SK-N-SH (cell line): Measurements from ENCODE around the gene NRTN. TPM values are rescaled to one million over a fixed set of nuclear protein-coding genes. Genes with fewer than 3 reads are reported as not detected.

Source experiments
- CTCF ChIA-PET: fragments of 300-600, 350-600 bp; formaldehyde crosslinking; extraction: SDS; loops from one replicate; lab custom pipeline; 2021; lab: Yijun Ruan, JAX
- POLR2A ChIA-PET: fragments of 350-600 bp; sonication (Branson Sonifier 250); formaldehyde crosslinking; extraction: SDS; loops from one replicate; lab custom pipeline; 2020; ENCODE audit warnings: antibody characterized with exemption, inconsistent platforms; lab: Yijun Ruan, JAX
- DNase-seq: peaks from one replicate; pipeline ENCODE4 v3.0.0; 2012
- H2AFZ ChIP-seq: fragments of 200-600 bp; sonication (generic); 2 replicates; pipeline ENCODE4 v1.8.1; 2016; ENCODE audit warnings: antibody characterized with exemption, mild to moderate bottlenecking, low read depth
- H3F3A ChIP-seq: fragments of 200-600 bp; sonication (generic); replicated peaks from 2 replicates; pipeline ENCODE3; 2016; ENCODE audit warnings: antibody characterized with exemption, mild to moderate bottlenecking; ENCODE audit not compliant: insufficient read depth
- H3K27ac ChIP-seq, 2 experiments: fragments of 200-500 bp in 1 of 2; fragments of 200-600 bp in 1 of 2; sonication (Bioruptor generic) in 1 of 2; sonication (generic), shearing (Covaris generic) in 1 of 2; 2 replicates each; pipeline versions ENCODE4 v1.5.1 to v1.6.1; 2014 to 2016; ENCODE audit warnings: low read depth in 2 of 2, inconsistent platforms in 1 of 2, low read length in 1 of 2, mild to moderate bottlenecking in 1 of 2, mixed read lengths in 1 of 2
- H3K27me3 ChIP-seq: fragments of 200-600 bp; sonication (generic), shearing (Covaris generic); 2 replicates; pipeline ENCODE4 v1.6.1; 2016; ENCODE audit warnings: mixed run types; ENCODE audit not compliant: insufficient read depth
- H3K36me3 ChIP-seq, 2 experiments: fragments of 200-500 bp in 1 of 2; fragments of 200-600 bp in 1 of 2; sonication (Bioruptor generic) in 1 of 2; sonication (generic) in 1 of 2; replicated peaks in 1 of 2; 2 replicates each; pipeline versions ENCODE3 to v1.5.1; 2014 to 2016; ENCODE audit warnings: low read length in 1 of 2, mild to moderate bottlenecking in 1 of 2; ENCODE audit not compliant: insufficient read depth in 2 of 2, control insufficient read depth in 1 of 2
- H3K4me1 ChIP-seq, 2 experiments: fragments of 200-500 bp in 1 of 2; fragments of 200-600 bp in 1 of 2; sonication (Bioruptor generic) in 1 of 2; sonication (generic), shearing (Covaris generic) in 1 of 2; 2 replicates each; pipeline versions ENCODE4 v1.5.1 to v1.6.1; 2014 to 2016; ENCODE audit warnings: low read depth in 1 of 2, low read length in 1 of 2, mixed run types in 1 of 2; ENCODE audit not compliant: insufficient read depth in 2 of 2, control insufficient read depth in 1 of 2
- H3K4me2 ChIP-seq: fragments of 200-600 bp; sonication (generic), shearing (Covaris generic); 2 replicates; pipeline ENCODE4 v1.6.1; 2017; ENCODE audit warnings: mixed run types
- H3K4me3 ChIP-seq, 2 experiments: fragments of 200-500 bp in 1 of 2; fragments of 200-600 bp in 1 of 2; sonication (Bioruptor generic) in 1 of 2; sonication (generic), shearing (Covaris generic) in 1 of 2; 2 replicates each; pipeline versions ENCODE4 v1.5.1 to v1.8.1; 2014 to 2016; ENCODE audit warnings: low read depth in 2 of 2, inconsistent platforms in 1 of 2, low read length in 1 of 2, mild to moderate bottlenecking in 1 of 2, mixed read lengths in 1 of 2, moderate library complexity in 1 of 2
- H3K79me2 ChIP-seq: fragments of 200-600 bp; sonication (generic); 2 replicates; pipeline ENCODE4 v1.8.1; 2017; ENCODE audit warnings: mild to moderate bottlenecking; ENCODE audit not compliant: insufficient read depth
- H3K9ac ChIP-seq: fragments of 200-600 bp; sonication (generic); 2 replicates; pipeline ENCODE4 v1.6.1; 2017; ENCODE audit warnings: mixed run types
- H3K9me2 ChIP-seq: fragments of 200-600 bp; sonication (generic); 2 replicates; pipeline ENCODE4 v1.6.1; 2017; ENCODE audit warnings: mixed run types
- H3K9me3 ChIP-seq: fragments of 200-600 bp; sonication (generic); 2 replicates; pipeline ENCODE4 v1.6.1; 2017; ENCODE audit warnings: mixed run types, mild to moderate bottlenecking, moderate library complexity
- H4K20me1 ChIP-seq: fragments of 200-600 bp; sonication (generic); 2 replicates; pipeline ENCODE4 v1.6.1; 2017; ENCODE audit warnings: mild to moderate bottlenecking, mixed run types; ENCODE audit not compliant: insufficient read depth
- CHD2 ChIP-seq: fragments of 150-350 bp; IDR thresholded peaks from 2 replicates; pipeline ENCODE4 v1.6.1; 2018; ENCODE audit warnings: low read length; ENCODE audit not compliant: partially characterized antibody
- CTCF ChIP-seq: fragments of 200-600 bp; sonication (generic); IDR thresholded peaks from 2 replicates; pipeline ENCODE4 v1.6.1; 2017; ENCODE audit warnings: antibody characterized with exemption, mild to moderate bottlenecking, moderate library complexity
- ELF1 ChIP-seq: IDR thresholded peaks from 2 replicates; pipeline ENCODE4 v1.4.0; 2012
- EP300 ChIP-seq, 2 experiments: IDR thresholded peaks; 2 replicates each; pipeline versions ENCODE4 v1.4.0 to v1.6.1; 2012; ENCODE audit warnings: borderline replicate concordance in 1 of 2, low read depth in 1 of 2, low read length in 1 of 2
- FOSL2 ChIP-seq: IDR thresholded peaks from 2 replicates; pipeline ENCODE4 v1.4.0; 2012; ENCODE audit warnings: low read depth, mild to moderate bottlenecking, moderate library complexity, borderline replicate concordance
- FOXJ3 ChIP-seq: sonication (generic); formaldehyde crosslinking; IDR thresholded peaks from 2 replicates; pipeline ENCODE4 v1.5.1; 2020; ENCODE audit warnings: mild to moderate bottlenecking, missing genetic modification reagents
- MAX ChIP-seq: IDR thresholded peaks from 2 replicates; pipeline ENCODE4 v1.4.0; 2012; ENCODE audit warnings: low read depth
- MEF2A ChIP-seq: IDR thresholded peaks from 2 replicates; pipeline ENCODE4 v1.4.0; 2012; ENCODE audit warnings: low read depth, borderline replicate concordance
- MXI1 ChIP-seq: IDR thresholded peaks from 2 replicates; pipeline ENCODE4 v1.6.1; 2012; ENCODE audit warnings: mild to moderate bottlenecking, low read depth, low read length, improper control_type of control experiment
- NFIC ChIP-seq: IDR thresholded peaks from 2 replicates; pipeline ENCODE4 v1.4.0; 2012; ENCODE audit warnings: borderline replicate concordance
- NRF1 ChIP-seq: IDR thresholded peaks from 2 replicates; pipeline ENCODE4 v1.6.1; 2012; ENCODE audit warnings: low read depth, mild to moderate bottlenecking, low read length
- PBX3 ChIP-seq: IDR thresholded peaks from 2 replicates; pipeline ENCODE4; 2012
- RAD21 ChIP-seq: IDR thresholded peaks from 2 replicates; pipeline ENCODE4 v1.6.1; 2012; ENCODE audit warnings: mild to moderate bottlenecking, low read length
- SIN3A ChIP-seq: IDR thresholded peaks from 2 replicates; pipeline ENCODE4 v1.6.1; 2012; ENCODE audit warnings: low read depth, mild to moderate bottlenecking, low read length, moderate library complexity, borderline replicate concordance
- SMC3 ChIP-seq: IDR thresholded peaks from 2 replicates; pipeline ENCODE4 v1.6.1; 2012; ENCODE audit warnings: low read depth, low read length, improper control_type of control experiment
- TAF1 ChIP-seq: IDR thresholded peaks from 2 replicates; pipeline ENCODE4 v1.6.1; 2012; ENCODE audit warnings: low read depth, mild to moderate bottlenecking, low read length, moderate library complexity, borderline replicate concordance
- USF1 ChIP-seq: IDR thresholded peaks from 2 replicates; pipeline ENCODE4 v1.4.0; 2012; ENCODE audit warnings: low read depth, borderline replicate concordance
- YY1 ChIP-seq: IDR thresholded peaks from 2 replicates; pipeline ENCODE4 v1.4.0; 2012; ENCODE audit warnings: low read depth, mild to moderate bottlenecking
- WGBS: methylation state at CpG from one replicate; pipeline ENCODE4 v1.1.6; 2017; ENCODE audit warnings: low lambda C conversion rate; 5-methylcytosine and 5-hydroxymethylcytosine counted together
- polyA plus RNA-seq, 3 experiments: library from polyadenylated mRNA; depleted of rRNA; stranded (reverse); fragments of >200 nt; gene quantifications; 2 replicates each; pipeline ENCODE4 v1.2.3, GENCODE V29; 2012
- TF ChIP-seq, protein P1 (sequence below): fragments of 150-350 bp; IDR thresholded peaks from 2 replicates; pipeline ENCODE4 v1.6.1; 2016; ENCODE audit warnings: mild to moderate bottlenecking, low read depth, low read length

Gene NRTN
- polyA plus RNA-seq, 1 of the 3 experiments (the other 2 are of a cell fraction): 0.99 TPM

DNA sequence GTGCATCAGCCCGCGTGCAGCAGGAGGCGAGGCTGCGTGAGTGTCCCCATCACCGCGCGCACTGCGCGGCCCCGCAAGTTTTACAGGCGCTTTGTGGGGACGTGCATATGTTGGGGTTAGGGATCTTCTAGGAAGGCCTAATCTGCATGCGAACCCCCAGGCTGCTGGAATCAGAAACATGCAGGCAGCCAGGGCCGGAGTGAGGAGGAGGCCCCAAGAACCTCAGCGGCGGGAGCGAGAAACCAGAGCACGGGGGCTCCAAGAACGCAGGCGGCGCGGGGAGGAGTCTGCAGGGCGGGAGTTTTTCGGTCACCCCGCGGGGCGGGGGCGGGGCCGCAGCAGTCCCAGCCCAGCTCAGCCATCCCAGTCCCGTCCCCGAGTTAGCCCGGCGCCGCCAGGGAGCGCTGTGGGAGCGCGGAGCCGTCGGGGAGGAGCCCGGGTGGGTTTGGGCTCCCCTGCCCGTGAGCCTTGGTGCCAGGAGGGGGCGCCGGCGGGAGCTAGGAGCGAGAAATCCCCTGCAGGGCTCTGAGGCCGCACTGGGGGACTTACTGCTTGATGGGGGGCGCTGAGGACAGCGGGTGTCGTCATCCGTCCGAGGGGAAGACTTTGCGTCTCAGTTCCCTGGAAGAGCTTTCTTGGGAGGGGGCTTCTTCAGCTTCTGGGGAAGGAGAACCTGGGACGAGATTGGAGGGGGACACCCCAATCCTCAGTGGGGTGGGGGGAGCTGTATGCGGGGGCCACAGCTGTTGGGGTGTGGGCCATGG is 933 bp upstream of the NRTN start:
- Histone ChIP-seq H3K9me3 (no peaks in the 10 kb centered on the region), H3K79me2 (no peaks in the 10 kb centered on the region), H4K20me1 (no peaks in the 10 kb centered on the region), H3K4me2 (peak overlapping the region; percentile 83), H3K27ac (no peak overlapping the region), H3K27me3 (peaks cover 6% of the 10 kb centered on the region; the same call in 1 of the 2 replicates), H2AFZ (peak overlapping the region; percentile 99), H3K9ac (no peak overlapping the region), H3F3A (no peaks in the 10 kb centered on the region), H3K4me1 (peaks cover 3 to 32% of the 10 kb centered on the region in 2 experiments; a peak in 1 of 4 replicates), H3K9me2 (no peaks in the 10 kb centered on the region), H3K36me3 (no peaks in the 10 kb centered on the region), H3K4me3 (peak overlapping the region; percentile 30 to 56; a peak in 3 of 4 replicates)
- peak; percentile 99 for DNase-seq
- TF ChIP-seq SIN3A (peak; percentile 36; the same call in 1 of the 2 replicates), RAD21 (peak; percentile 81), SMC3 (peak; percentile 82), YY1 (no peak), PBX3 (no peak), EP300 (IDR thresholded peaks at IDR 0.05; ENCODE audit: borderline replicate concordance in 1 of 2, low read depth in 1 of 2, low read length in 1 of 2) (peak in 1 of 2 experiments; percentile 5; a peak in 1 of 4 replicates), NFIC (no peak), CTCF (peak; percentile 96), TAF1 (0 out of 2 replicates have a peak, but pooled peaks have one; percentile 20), ELF1 (no peak), CHD2 (peak; percentile 73)
- CTCF ChIA-PET: interaction anchor here (0.6 to 3.9 kb wide), 84 partner anchors 10 to 344 kb away, joined by 3 to 73 read pairs (median 4); partner anchors contain the start of genes CAPS, CATSPERD, DUS3L and FUT6
- POLR2A ChIA-PET: interaction anchor here (0.7 to 1.5 kb wide), 4 partner anchors 19 to 91 kb away, joined by 3 to 15 read pairs (median 4); no protein-coding TSS in a partner anchor
- WGBS: 14% methylated on average over 21 of the region's 54 CpGs

DNA sequence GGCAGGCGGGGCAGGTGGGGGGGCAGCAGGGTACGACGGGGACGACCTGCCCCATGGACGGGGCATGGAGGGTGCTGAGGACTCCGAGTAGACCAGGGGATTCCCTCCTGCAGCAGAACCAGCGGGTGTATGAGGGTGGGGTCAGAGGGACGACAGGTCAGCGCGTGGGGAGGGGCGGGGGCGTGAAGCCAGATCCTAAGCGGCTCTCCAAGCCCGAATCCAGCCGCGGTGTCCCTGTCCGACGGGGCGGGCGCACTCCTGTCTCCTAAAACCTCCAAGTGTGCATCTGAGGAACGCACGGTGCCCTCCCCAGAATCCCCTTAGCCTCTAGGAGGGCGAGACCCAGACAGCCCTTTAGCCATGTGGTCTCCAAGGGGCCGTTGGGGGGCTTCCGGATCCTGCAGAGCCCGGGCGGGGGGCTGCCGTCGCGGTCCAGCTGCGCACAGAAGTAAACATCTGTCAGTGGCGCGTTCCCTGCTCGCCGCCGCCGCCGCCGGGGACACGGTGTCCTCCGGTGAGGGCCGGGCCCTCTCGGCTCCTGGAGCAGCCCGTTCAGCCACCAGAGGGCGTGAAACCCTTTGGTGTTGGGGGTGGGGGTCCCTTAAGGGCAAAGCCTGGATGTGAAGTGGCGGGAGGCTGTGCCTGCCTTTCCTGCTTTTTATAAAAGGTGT is 730 bp downstream of the NRTN start:
- Histone ChIP-seq H3K9me3 (no peaks in the 10 kb centered on the region), H3K4me1 (peaks cover 3 to 19% of the 10 kb centered on the region in 2 experiments; a peak in 1 of 4 replicates), H3K36me3 (no peaks in the 10 kb centered on the region), H3K27me3 (peaks cover 6% of the 10 kb centered on the region; the same call in 1 of the 2 replicates), H4K20me1 (no peaks in the 10 kb centered on the region), H2AFZ (no peak overlapping the region), H3K9me2 (no peaks in the 10 kb centered on the region), H3K9ac (no peak overlapping the region), H3F3A (no peaks in the 10 kb centered on the region), H3K27ac (no peak overlapping the region), H3K4me3 (peak overlapping the region; percentile 21 to 34; a peak in 3 of 4 replicates), H3K79me2 (no peaks in the 10 kb centered on the region), H3K4me2 (no peak overlapping the region)
- WGBS: 15% methylated on average over 25 of the region's 46 CpGs
- ChIA-PET POLR2A (interaction anchor here (1.5 kb wide), 1 partner anchor 22 kb away, joined by 5 read pairs; no protein-coding TSS in a partner anchor), CTCF (interaction anchor here (0.6 to 3.7 kb wide), 6 partner anchors 17 to 182 kb away, joined by 3 to 18 read pairs (median 4); no protein-coding TSS in a partner anchor)
- DNase-seq: peak; percentile 91
- TF ChIP-seq, protein P1, sequence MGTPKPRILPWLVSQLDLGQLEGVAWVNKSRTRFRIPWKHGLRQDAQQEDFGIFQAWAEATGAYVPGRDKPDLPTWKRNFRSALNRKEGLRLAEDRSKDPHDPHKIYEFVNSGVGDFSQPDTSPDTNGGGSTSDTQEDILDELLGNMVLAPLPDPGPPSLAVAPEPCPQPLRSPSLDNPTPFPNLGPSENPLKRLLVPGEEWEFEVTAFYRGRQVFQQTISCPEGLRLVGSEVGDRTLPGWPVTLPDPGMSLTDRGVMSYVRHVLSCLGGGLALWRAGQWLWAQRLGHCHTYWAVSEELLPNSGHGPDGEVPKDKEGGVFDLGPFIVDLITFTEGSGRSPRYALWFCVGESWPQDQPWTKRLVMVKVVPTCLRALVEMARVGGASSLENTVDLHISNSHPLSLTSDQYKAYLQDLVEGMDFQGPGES: no peak
- no peak for TF ChIP-seq USF1
- TF ChIP-seq FOXJ3: no peak
- TF ChIP-seq SMC3: peak; percentile 75
- no peak for TF ChIP-seq EP300 (IDR thresholded peaks at IDR 0.05; ENCODE audit: borderline replicate concordance in 1 of 2, low read depth in 1 of 2, low read length in 1 of 2)
- peak; percentile 61 for TF ChIP-seq RAD21
- no peak for TF ChIP-seq YY1
- no peak for TF ChIP-seq MAX
- TF ChIP-seq TAF1: no peak
- TF ChIP-seq MEF2A: no peak
- TF ChIP-seq MXI1: peak; percentile 62; the same call in 1 of the 2 replicates
- TF ChIP-seq FOSL2: no peak
- TF ChIP-seq NRF1: no peak
